Osteoblast (primary cell): ENCODE data around the gene CREB3. TPM values are rescaled to one million over a fixed set of nuclear protein-coding genes. Genes with fewer than 3 reads are reported as not detected.
A peak's percentile ranks its signal among the peaks of the same experiment; 100 is the strongest.

Experiments
- DNase-seq: peaks from one replicate; pipeline ENCODE4 v3.0.0; 2011; ENCODE audit warnings: low spot score, mixed read lengths; ENCODE audit not compliant: insufficient read length; ENCODE audit errors: missing footprints
- H2AFZ ChIP-seq: 2 replicates; pipeline ENCODE4 v1.6.0; 2011; ENCODE audit warnings: mild to moderate bottlenecking, low read length
- H3K27ac ChIP-seq: 2 replicates; pipeline ENCODE4 v1.5.1; 2011; ENCODE audit warnings: mild to moderate bottlenecking, low read depth, low read length, moderate library complexity
- H3K27me3 ChIP-seq: 2 replicates; pipeline ENCODE4 v1.6.0; 2012; ENCODE audit warnings: mild to moderate bottlenecking, control low read depth, inconsistent platforms, low read length, moderate library complexity; ENCODE audit not compliant: insufficient read depth
- H3K36me3 ChIP-seq: 2 replicates; pipeline ENCODE4 v1.5.1; 2011; ENCODE audit warnings: mild to moderate bottlenecking, low read length, control low read depth, moderate library complexity; ENCODE audit not compliant: insufficient read depth
- H3K4me1 ChIP-seq: 2 replicates; pipeline ENCODE4 v1.5.1; 2011; ENCODE audit warnings: mild to moderate bottlenecking, low read length, control low read depth, moderate library complexity; ENCODE audit not compliant: insufficient read depth
- H3K4me2 ChIP-seq: 2 replicates; pipeline ENCODE4 v1.6.0; 2011; ENCODE audit warnings: mild to moderate bottlenecking, low read length; ENCODE audit not compliant: insufficient read depth
- H3K4me3 ChIP-seq: fragments of 200-600 bp; sonication (generic); 3 replicates; pipeline ENCODE4 v1.5.1; 2012; ENCODE audit warnings: mild to moderate bottlenecking, low read length, inconsistent platforms; ENCODE audit not compliant: insufficient read depth
- H3K79me2 ChIP-seq: 2 replicates; pipeline ENCODE4 v1.6.0; 2012; ENCODE audit warnings: mild to moderate bottlenecking, low read length, control low read depth, inconsistent platforms; ENCODE audit not compliant: insufficient read depth
- H3K9me3 ChIP-seq: 2 replicates; pipeline ENCODE4 v1.5.1; 2011; ENCODE audit warnings: low read depth, low read length, control low read depth
- H4K20me1 ChIP-seq: 2 replicates; pipeline ENCODE4 v1.6.0; 2012; ENCODE audit warnings: mild to moderate bottlenecking, low read length, control low read depth; ENCODE audit not compliant: insufficient read depth
- total RNA-seq: library from RNA; depleted of rRNA; stranded (reverse); fragments of >200 nt; gene quantifications from 2 replicates; pipeline ENCODE4 v1.2.3, GENCODE V29; 2012
- TF ChIP-seq, protein P1 (sequence below): IDR thresholded peaks from 2 replicates; pipeline ENCODE4 v1.5.1; 2011; ENCODE audit warnings: mild to moderate bottlenecking, low read depth, low read length, moderate library complexity; ENCODE audit errors: extremely low read depth

Gene CREB3, protein sequence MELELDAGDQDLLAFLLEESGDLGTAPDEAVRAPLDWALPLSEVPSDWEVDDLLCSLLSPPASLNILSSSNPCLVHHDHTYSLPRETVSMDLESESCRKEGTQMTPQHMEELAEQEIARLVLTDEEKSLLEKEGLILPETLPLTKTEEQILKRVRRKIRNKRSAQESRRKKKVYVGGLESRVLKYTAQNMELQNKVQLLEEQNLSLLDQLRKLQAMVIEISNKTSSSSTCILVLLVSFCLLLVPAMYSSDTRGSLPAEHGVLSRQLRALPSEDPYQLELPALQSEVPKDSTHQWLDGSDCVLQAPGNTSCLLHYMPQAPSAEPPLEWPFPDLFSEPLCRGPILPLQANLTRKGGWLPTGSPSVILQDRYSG
- total RNA-seq: 56.6 and 64.8 TPM in 2 replicates

DNA sequence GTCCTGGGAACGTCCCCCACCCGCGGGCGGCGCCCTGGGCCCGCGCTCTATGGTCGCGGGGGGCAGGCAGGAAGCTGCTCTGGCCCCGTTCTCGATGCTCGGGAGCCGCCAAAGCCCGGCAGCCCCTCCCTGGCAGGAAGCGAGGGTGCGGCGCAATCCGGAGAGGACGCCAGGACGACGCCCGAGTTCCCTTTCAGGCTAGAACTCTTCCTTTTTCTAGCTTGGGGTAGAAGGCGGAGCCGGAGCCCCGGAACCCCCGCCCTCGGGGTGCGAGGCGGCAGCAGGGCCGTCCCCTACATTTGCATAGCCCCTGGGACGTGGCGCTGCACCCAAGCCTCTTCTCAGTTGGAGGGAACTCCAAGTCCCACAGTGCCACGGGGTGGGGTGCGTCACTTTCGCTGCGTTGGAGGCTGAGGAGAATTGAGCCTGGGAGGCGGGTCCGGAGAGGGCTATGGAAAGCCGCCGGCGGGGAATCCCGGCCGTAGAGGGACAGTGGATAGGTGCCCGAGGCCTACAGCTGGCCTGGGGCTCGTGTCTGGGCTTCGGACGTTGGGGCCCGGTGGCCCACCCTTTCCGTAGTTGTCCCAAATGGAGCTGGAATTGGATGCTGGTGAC is at the start of gene CREB3, which contains the start of gene TLN1:
Gene CREB3 (plus strand): TSS at position 482 of the 615 bp plus-strand sequence. CDS start 107 bp downstream, at position 589.
Gene TLN1 (minus strand): TSS at position 11 of the 615 bp plus-strand sequence. CDS start 6,501 bp downstream, outside the sequence.
- peak within 1 kb of the TSS; percentile 90 for H3K4me3 ChIP-seq
- H4K20me1 ChIP-seq: peaks cover 30% of the 10 kb centered on the region
- H3K27ac ChIP-seq: peak within 1 kb of the TSS; percentile 87
- TF ChIP-seq, protein P1, sequence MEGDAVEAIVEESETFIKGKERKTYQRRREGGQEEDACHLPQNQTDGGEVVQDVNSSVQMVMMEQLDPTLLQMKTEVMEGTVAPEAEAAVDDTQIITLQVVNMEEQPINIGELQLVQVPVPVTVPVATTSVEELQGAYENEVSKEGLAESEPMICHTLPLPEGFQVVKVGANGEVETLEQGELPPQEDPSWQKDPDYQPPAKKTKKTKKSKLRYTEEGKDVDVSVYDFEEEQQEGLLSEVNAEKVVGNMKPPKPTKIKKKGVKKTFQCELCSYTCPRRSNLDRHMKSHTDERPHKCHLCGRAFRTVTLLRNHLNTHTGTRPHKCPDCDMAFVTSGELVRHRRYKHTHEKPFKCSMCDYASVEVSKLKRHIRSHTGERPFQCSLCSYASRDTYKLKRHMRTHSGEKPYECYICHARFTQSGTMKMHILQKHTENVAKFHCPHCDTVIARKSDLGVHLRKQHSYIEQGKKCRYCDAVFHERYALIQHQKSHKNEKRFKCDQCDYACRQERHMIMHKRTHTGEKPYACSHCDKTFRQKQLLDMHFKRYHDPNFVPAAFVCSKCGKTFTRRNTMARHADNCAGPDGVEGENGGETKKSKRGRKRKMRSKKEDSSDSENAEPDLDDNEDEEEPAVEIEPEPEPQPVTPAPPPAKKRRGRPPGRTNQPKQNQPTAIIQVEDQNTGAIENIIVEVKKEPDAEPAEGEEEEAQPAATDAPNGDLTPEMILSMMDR: peak; percentile 7
- H3K4me2 ChIP-seq: peak within 1 kb of the TSS; percentile 92
- peaks cover 58% of the 10 kb centered on the region for H3K4me1 ChIP-seq
- H2AFZ ChIP-seq: peak within 1 kb of the TSS; percentile 86
- peaks cover 71% of the 10 kb centered on the region for H3K79me2 ChIP-seq
- peak; percentile 99 for DNase-seq
- H3K9me3 ChIP-seq: no peaks in the 10 kb centered on the region
- peaks cover 32% of the 10 kb centered on the region for H3K36me3 ChIP-seq
- no peaks in the 10 kb centered on the region for H3K27me3 ChIP-seq

DNA sequence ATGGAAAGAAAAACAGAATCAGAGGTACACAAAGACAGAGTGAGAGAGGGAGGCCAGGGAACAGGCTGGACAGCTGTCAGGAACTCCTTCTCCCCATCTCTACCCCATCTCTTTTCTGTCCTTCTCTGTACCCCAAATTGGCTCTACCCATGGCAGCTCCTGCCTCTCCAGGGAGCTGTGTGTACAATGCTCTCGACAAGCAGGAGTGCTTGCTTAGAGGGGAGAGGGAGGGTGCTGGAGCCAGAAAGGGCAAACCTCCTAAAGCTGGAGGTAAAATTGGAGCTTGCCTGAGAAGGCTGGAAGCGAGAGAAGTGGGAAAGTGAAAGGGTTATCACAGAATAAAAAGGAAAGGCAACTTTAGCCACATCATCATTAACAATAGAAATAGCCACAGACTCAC is 49.1 kb upstream of the CREB3 start:
- H3K4me1 ChIP-seq: peaks cover 53% of the 10 kb centered on the region

DNA sequence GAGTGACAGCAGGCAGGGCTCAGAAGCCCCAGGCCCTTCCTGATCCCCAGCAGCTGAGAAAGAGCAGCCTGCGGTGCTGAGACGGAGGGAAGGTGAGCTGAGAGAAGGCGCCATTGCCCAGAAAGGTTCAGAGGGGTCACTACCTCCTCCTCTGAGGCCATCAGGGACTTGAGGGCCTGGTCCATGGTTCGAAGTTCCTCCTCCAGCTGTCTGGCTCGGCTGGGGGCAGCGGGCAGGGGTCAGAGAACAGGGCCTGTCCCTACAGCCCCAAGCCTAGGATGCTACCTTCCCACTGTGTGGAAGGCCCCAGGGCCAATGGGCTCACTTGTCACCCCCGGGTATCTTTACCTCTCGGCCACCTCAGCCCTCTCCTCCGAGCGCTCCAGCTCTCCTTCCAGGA is 47.5 kb upstream of the CREB3 start:
- H3K79me2 ChIP-seq: peaks cover 52% of the 10 kb centered on the region
- H3K9me3 ChIP-seq: no peaks in the 10 kb centered on the region
- H3K27me3 ChIP-seq: no peaks in the 10 kb centered on the region
- peaks cover 75% of the 10 kb centered on the region for H3K36me3 ChIP-seq
- H3K4me2 ChIP-seq: peak overlapping the region; percentile 1
- H3K4me3 ChIP-seq: peak overlapping the region; percentile 1
- no peak overlapping the region for H3K27ac ChIP-seq
- TF ChIP-seq, protein P1: no peak
- peak; percentile 31 for DNase-seq
- no peak overlapping the region for H2AFZ ChIP-seq
- H3K4me1 ChIP-seq: peaks cover 56% of the 10 kb centered on the region
- peaks cover 91% of the 10 kb centered on the region for H4K20me1 ChIP-seq

More for the DNA sequence above, 49.1 kb upstream of the CREB3 start:
- Histone ChIP-seq H3K4me3 (no peak overlapping the region), H2AFZ (no peak overlapping the region), H4K20me1 (peaks cover 77% of the 10 kb centered on the region), H3K79me2 (peaks cover 38% of the 10 kb centered on the region), H3K4me2 (no peak overlapping the region), H3K9me3 (no peaks in the 10 kb centered on the region), H3K36me3 (peaks cover 72% of the 10 kb centered on the region), H3K27me3 (no peaks in the 10 kb centered on the region), H3K27ac (peak overlapping the region; percentile 19)
- DNase-seq: peak; percentile 30
- TF ChIP-seq, protein P1: no peak

DNA sequence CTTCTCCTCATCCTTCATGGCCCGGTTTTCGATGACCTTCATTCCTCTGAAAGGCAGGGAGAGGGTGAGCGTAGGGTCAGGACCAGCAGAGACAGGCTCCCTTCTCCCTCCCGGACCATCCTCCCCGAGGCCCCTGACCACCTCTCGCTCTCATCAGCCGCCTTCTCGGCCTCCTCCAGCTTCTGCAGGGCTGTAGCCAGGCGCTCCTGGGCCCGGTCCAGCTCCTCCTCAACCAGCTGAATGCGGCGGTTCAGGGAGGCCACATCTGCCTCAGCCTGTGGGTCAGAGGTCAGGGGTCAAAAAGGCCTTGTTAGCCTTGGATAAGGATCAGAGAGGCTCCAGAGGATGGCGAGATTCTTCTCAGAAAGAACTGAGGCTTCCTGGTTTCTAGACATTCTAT is 47.0 kb upstream of the CREB3 start:
- Histone ChIP-seq H3K4me1 (peaks cover 56% of the 10 kb centered on the region), H3K36me3 (peaks cover 75% of the 10 kb centered on the region), H3K27ac (peak overlapping the region; percentile 33), H2AFZ (no peak overlapping the region), H3K4me2 (peak overlapping the region; percentile 1), H3K4me3 (peak overlapping the region; percentile 27), H3K9me3 (no peaks in the 10 kb centered on the region), H3K79me2 (peaks cover 52% of the 10 kb centered on the region), H3K27me3 (no peaks in the 10 kb centered on the region), H4K20me1 (peaks cover 90% of the 10 kb centered on the region)
- TF ChIP-seq, protein P1: no peak
- DNase-seq: peak; percentile 17
